Retinal pigment epithelial cell (primary cell): Measurements from ENCODE around the gene NDUFB10.

ENCODE experiments used
- DNase-seq: peaks from one replicate; pipeline ENCODE4 v3.0.0-alpha.2; 2010; ENCODE audit warnings: low read depth
- H3K4me3 ChIP-seq: 2 replicates; pipeline ENCODE4 v1.5.1; 2011; ENCODE audit warnings: mild to moderate bottlenecking, low read length, control low read depth, moderate library complexity
- CTCF ChIP-seq: conservative IDR thresholded peaks from 2 replicates; pipeline ENCODE4 v1.5.1; 2011; ENCODE audit warnings: low read depth, low read length, control low read depth, inconsistent platforms

The NDUFB10 gene

GRCh38 chr16:1998360-1998835 lies 39.1 kb downstream of the NDUFB10 start:
- H3K4me3 ChIP-seq: no peak overlapping the region
- no peak for TF ChIP-seq CTCF
- no peak for DNase-seq

- H3K4me3 ChIP-seq: no peak overlapping the region
- TF ChIP-seq CTCF: no peak
Measured at GRCh38 chr16:1998852-1999801, 39.8 kb downstream of the NDUFB10 start.

GRCh38 chr16:1999866-2000514 lies 40.7 kb downstream of the NDUFB10 start:
- DNase-seq: no peak

More at GRCh38 chr16:1998852-1999801, 39.8 kb downstream of the NDUFB10 start:
- DNase-seq: no peak

DNA sequence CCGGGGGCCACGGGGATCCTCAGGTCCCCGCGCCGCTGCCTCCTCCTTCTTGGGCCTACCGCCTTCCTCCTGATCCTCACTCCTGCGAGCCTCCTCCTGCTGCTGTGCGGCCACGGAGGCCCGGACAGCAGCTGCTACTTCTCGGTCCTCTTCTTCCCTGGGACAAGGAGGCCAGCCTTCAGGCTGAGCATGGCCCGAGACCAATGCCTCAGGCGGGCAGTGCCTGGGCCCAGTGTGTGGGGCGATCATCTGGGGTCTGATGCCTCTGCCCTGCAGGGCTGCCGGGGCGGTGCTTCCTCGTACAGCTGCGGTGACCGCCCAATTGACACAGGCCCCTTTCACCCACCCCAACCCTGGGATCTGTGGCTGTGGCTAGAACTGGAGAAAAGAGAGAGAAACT lies 41.7 kb downstream of the NDUFB10 start:
- no peak overlapping the region for H3K4me3 ChIP-seq
- TF ChIP-seq CTCF: no peak
- DNase-seq: no peak

More at GRCh38 chr16:1999866-2000514, 40.7 kb downstream of the NDUFB10 start:
- no peak overlapping the region for H3K4me3 ChIP-seq
- TF ChIP-seq CTCF: no peak

GRCh38 chr16:2001456-2002355 lies 42.4 kb downstream of the NDUFB10 start:
- no peak for DNase-seq
- no peak overlapping the region for H3K4me3 ChIP-seq
- TF ChIP-seq CTCF: no peak

- no peak overlapping the region for H3K4me3 ChIP-seq
- no peak for DNase-seq
- no peak for TF ChIP-seq CTCF
Measured at GRCh38 chr16:2002406-2003230, 43.3 kb downstream of the NDUFB10 start.
